CD4-positive, CD25-positive, alpha-beta regulatory T cell (primary cell): Measurements from ENCODE around the gene TRIM9. TPM values are rescaled to one million over a fixed set of nuclear protein-coding genes. Genes with fewer than 3 reads are reported as not detected.
A peak's percentile ranks its signal among the peaks of the same experiment; 100 is the strongest.

Experiments used
- ATAC-seq, 2 donors: fragments of 150-1000 bp; cut with Tn5 transposase; one replicate each; pipeline ENCODE4 v1.10.0; 2021; ENCODE audit warnings: low read depth in 2 of 2, moderate number of reproducible peaks in 2 of 2, moderate library complexity in 1 of 2
- DNase-seq, 3 donors: peaks; one replicate each; pipeline versions ENCODE4 v3.0.0 to v3.0.0-alpha.2; 2012 to 2022; ENCODE audit warnings: mixed read lengths in 1 of 3
- H3K27ac ChIP-seq: one replicate; pipeline ENCODE4 v1.7.0; 2013; ENCODE audit warnings: mild to moderate bottlenecking, low read length; ENCODE audit not compliant: insufficient read depth, poor library complexity, severe bottlenecking
- H3K27me3 ChIP-seq: one replicate; pipeline ENCODE4 v1.7.0; 2013; ENCODE audit warnings: low read length; ENCODE audit not compliant: control insufficient read depth, insufficient read depth
- H3K36me3 ChIP-seq: one replicate; pipeline ENCODE4 v1.7.0; 2013; ENCODE audit warnings: mild to moderate bottlenecking, low read length, moderate library complexity; ENCODE audit not compliant: control insufficient read depth, insufficient read depth
- H3K4me1 ChIP-seq: 2 replicates; pipeline ENCODE4 v1.7.0; 2013; ENCODE audit warnings: mild to moderate bottlenecking, low read length; ENCODE audit not compliant: insufficient read depth, control insufficient read depth, poor library complexity, severe bottlenecking
- H3K4me3 ChIP-seq: one replicate; pipeline ENCODE4 v1.7.0; 2013; ENCODE audit warnings: low read depth, mild to moderate bottlenecking, low read length, moderate library complexity
- H3K9me3 ChIP-seq, 2 experiments: 1 replicate in 1 of 2; 2 replicates in 1 of 2; pipeline ENCODE4 v1.7.0; 2013; ENCODE audit warnings: low read length in 2 of 2, mild to moderate bottlenecking in 1 of 2, moderate library complexity in 1 of 2; ENCODE audit not compliant: control insufficient read depth in 2 of 2
- H3K27ac Mint-ChIP-seq, 3 donors: one replicate each; pipeline ENCODE4 v1.8.0; 2020 to 2022; ENCODE audit warnings: mild to moderate bottlenecking in 3 of 3, mixed read lengths in 3 of 3, moderate library complexity in 2 of 3
- H3K27me3 Mint-ChIP-seq: one replicate; pipeline ENCODE4 v1.8.0; 2022; ENCODE audit warnings: mild to moderate bottlenecking, mixed read lengths
- H3K36me3 Mint-ChIP-seq: one replicate; pipeline ENCODE4 v1.8.0; 2020; ENCODE audit warnings: mixed read lengths
- H3K4me1 Mint-ChIP-seq, 4 donors: one replicate each; pipeline ENCODE4 v1.8.0; 2020 to 2022; ENCODE audit warnings: mixed read lengths in 4 of 4, mild to moderate bottlenecking in 1 of 4
- H3K4me3 Mint-ChIP-seq, 4 donors: one replicate each; pipeline ENCODE4 v1.8.0; 2020 to 2022; ENCODE audit warnings: mild to moderate bottlenecking in 4 of 4, mixed read lengths in 4 of 4, moderate library complexity in 3 of 4
- H3K9me3 Mint-ChIP-seq, 7 donors: one replicate each; pipeline ENCODE4 v1.8.0; 2020 to 2022; ENCODE audit warnings: mixed read lengths in 7 of 7, mild to moderate bottlenecking in 3 of 7, moderate library complexity in 2 of 7
- polyA plus RNA-seq, 4 donors: library from polyadenylated mRNA; unstranded; fragments of 300-500 nt; fragmentation: Illumina TruSeq; gene quantifications; one replicate each; pipeline ENCODE4 v1.2.3, GENCODE V29; 2021
- total RNA-seq: library from RNA; stranded (reverse); gene quantifications from one replicate; pipeline ENCODE4 v1.2.3, GENCODE V29; 2022

Gene TRIM9
- total and polyA plus RNA-seq, 5 donors from 2014 or later = 0.11 to 0.52 (median 0.15) TPM; not detected in 1

DNA sequence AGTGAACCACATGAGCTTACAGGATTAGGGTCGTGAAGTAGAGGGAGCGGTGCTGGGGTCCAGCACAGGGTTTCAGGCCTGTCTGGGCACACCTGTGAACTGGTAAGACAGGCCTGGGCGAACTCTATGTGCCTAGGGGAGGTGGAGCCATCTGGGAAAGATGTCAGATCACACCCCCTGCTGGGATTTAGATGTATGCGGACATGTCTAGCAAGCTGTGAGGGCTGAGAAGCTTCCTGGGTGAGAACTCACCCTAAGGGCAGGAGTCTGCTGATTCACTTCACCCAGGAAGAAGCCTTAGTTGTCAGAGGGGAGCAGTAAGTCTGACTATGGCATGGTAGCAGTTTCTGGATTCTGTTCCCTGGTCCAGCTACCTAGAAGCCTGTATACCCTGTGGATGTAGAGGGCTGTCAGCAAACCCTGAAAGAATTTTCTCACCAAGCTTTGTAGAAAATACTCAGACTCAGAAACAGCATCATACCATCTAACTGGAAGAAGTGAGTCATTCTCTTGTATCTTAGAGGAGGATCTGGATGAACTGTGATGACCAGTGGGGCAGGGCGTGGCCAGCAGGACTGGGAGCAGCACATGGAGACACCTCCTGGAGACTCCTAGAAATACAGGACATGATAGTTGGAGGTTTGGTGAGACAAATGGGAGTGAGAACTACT is 139.4 kb downstream of the TRIM9 start:
- no peaks in the 10 kb centered on the region for H3K27me3 ChIP-seq
- peaks cover 0 to 3% (median 0%) of the 10 kb centered on the region in 7 donors for H3K9me3 Mint-ChIP-seq
- DNase-seq (no peak), ATAC-seq (no peak)
- no peaks in the 10 kb centered on the region for H3K9me3 ChIP-seq
- H3K4me1 Mint-ChIP-seq = no peaks in the 10 kb centered on the region
- H3K4me1 ChIP-seq = no peaks in the 10 kb centered on the region
- no peaks in the 10 kb centered on the region for H3K36me3 ChIP-seq
- no peak overlapping the region for H3K4me3 ChIP-seq
- H3K27me3 Mint-ChIP-seq = peaks cover 11% of the 10 kb centered on the region
- peak overlapping the region in 1 of 3 donors; percentile 52 for H3K27ac Mint-ChIP-seq
- H3K4me3 Mint-ChIP-seq = no peak overlapping the region
- no peaks in the 10 kb centered on the region for H3K36me3 Mint-ChIP-seq
- no peak overlapping the region for H3K27ac ChIP-seq

DNA sequence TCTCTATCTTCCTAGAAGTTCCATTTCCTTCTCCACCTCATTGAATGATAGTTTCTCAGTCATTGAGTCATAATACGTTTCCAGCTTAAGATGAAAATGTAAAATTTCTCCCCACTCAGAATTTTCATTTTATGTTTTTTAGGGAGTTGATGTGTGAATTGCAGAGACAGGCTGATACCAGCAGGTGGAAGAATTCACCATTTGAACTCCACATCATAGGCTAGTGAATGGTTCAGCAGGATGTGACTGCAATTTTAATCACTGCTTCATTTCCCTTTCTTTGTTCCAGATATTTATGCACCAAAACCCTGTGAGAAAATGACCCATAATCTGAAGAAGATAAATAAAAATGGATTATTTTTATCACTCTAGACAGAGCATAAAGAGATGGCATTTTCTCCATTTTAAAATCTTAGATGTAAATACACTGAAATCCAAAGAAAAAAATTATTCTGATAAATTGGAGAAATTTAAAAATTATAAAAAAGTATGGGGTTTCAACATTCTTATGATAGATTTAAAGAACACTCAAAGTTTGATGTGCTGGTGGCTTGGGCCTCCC is 140.0 kb downstream of the TRIM9 start:
- no peak overlapping the region for H3K27ac Mint-ChIP-seq
- Histone ChIP-seq H3K27ac (no peak overlapping the region), H3K9me3 (no peaks in the 10 kb centered on the region), H3K4me3 (no peak overlapping the region), H3K27me3 (no peaks in the 10 kb centered on the region), H3K4me1 (no peaks in the 10 kb centered on the region), H3K36me3 (no peaks in the 10 kb centered on the region)
- ATAC-seq (no peak), DNase-seq (peak in 1 of 3 donors; percentile 34)
- H3K9me3 Mint-ChIP-seq = peaks cover 0 to 3% (median 0%) of the 10 kb centered on the region in 7 donors
- no peaks in the 10 kb centered on the region for H3K36me3 Mint-ChIP-seq
- H3K4me3 Mint-ChIP-seq = no peak overlapping the region
- H3K27me3 Mint-ChIP-seq = peaks cover 8% of the 10 kb centered on the region
- no peaks in the 10 kb centered on the region for H3K4me1 Mint-ChIP-seq

GRCh38 chr14:50953502-50953901 is 141.4 kb downstream of the TRIM9 start:
- DNase-seq = no peak
- H3K4me1 ChIP-seq = no peaks in the 10 kb centered on the region
- no peak overlapping the region for H3K27ac ChIP-seq
- Mint-ChIP-seq H3K4me1 (no peaks in the 10 kb centered on the region), H3K4me3 (no peak overlapping the region), H3K27me3 (peaks cover 6% of the 10 kb centered on the region), H3K27ac (no peak overlapping the region), H3K9me3 (peaks cover 0 to 3% (median 0%) of the 10 kb centered on the region in 7 donors), H3K36me3 (no peaks in the 10 kb centered on the region)
- no peak overlapping the region for H3K4me3 ChIP-seq
- no peaks in the 10 kb centered on the region for H3K36me3 ChIP-seq
- H3K9me3 ChIP-seq = no peaks in the 10 kb centered on the region
- H3K27me3 ChIP-seq = no peaks in the 10 kb centered on the region
- no peak for ATAC-seq

DNA sequence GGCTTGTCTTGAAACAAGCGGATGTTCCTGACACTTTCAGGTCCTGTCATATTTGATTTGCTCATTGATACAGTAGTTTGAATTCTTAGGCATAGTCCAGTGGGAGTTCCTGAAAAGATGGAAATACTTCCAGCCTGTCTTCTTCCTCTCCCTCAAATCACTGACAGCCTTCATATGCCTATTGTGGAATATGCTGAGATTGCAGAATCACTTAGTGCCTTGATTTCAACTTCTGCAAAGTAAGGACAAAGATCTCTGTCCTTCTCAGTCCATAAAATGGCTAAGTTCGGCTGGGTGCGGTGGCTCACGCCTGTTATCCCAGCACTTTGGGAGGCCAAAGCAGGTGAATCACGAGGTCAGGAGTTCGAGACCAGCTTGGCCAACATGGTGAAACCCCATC is 143.9 kb downstream of the TRIM9 start:
- Histone ChIP-seq H3K9me3 (no peaks in the 10 kb centered on the region), H3K4me3 (no peak overlapping the region), H3K36me3 (no peaks in the 10 kb centered on the region), H3K27me3 (no peaks in the 10 kb centered on the region), H3K4me1 (no peaks in the 10 kb centered on the region), H3K27ac (no peak overlapping the region)
- Mint-ChIP-seq H3K36me3 (no peaks in the 10 kb centered on the region), H3K27me3 (peaks cover 21% of the 10 kb centered on the region), H3K9me3 (peaks cover 0 to 3% (median 0%) of the 10 kb centered on the region in 7 donors), H3K4me1 (no peaks in the 10 kb centered on the region), H3K27ac (no peak overlapping the region), H3K4me3 (no peak overlapping the region)
- ATAC-seq (no peak), DNase-seq (no peak)

GRCh38 chr14:50948205-50948604 is 146.7 kb downstream of the TRIM9 start:
- Histone ChIP-seq H3K9me3 (no peaks in the 10 kb centered on the region), H3K27me3 (peaks cover 4% of the 10 kb centered on the region), H3K4me3 (no peak overlapping the region), H3K27ac (no peak overlapping the region), H3K4me1 (peaks cover 17% of the 10 kb centered on the region), H3K36me3 (no peaks in the 10 kb centered on the region)
- ATAC-seq = no peak
- Mint-ChIP-seq H3K36me3 (no peaks in the 10 kb centered on the region), H3K27me3 (peaks cover 37% of the 10 kb centered on the region), H3K27ac (no peak overlapping the region), H3K4me1 (peaks cover 0 to 11% (median 6%) of the 10 kb centered on the region in 4 donors), H3K4me3 (no peak overlapping the region), H3K9me3 (peaks cover 0 to 4% (median 0%) of the 10 kb centered on the region in 7 donors)
- DNase-seq = no peak

DNA sequence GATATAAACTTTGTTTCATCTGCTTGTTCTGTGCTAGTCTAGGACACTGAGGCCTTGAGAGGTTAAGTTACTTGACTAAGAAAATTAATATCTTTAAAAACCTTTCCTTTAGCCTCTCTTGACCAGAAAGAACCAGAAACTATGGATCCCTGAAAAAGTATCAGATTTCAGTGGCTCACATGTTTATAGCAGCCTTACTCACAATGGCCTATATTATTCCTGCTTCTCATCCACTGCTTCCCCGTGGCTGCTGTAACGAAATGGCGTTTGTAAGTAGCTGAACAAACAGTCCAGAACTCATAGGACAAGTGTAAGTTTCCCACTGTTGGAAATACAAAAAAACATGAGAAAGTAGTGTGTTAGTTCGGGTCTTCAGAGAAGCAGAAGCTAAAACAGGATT is 147.5 kb downstream of the TRIM9 start:
- H3K9me3 ChIP-seq = no peaks in the 10 kb centered on the region
- H3K4me3 ChIP-seq = no peak overlapping the region
- peaks cover 6% of the 10 kb centered on the region for H3K27me3 ChIP-seq
- Mint-ChIP-seq H3K4me3 (no peak overlapping the region), H3K4me1 (peaks cover 0 to 15% (median 6%) of the 10 kb centered on the region in 4 donors), H3K36me3 (no peaks in the 10 kb centered on the region), H3K27ac (no peak overlapping the region), H3K27me3 (peaks cover 32% of the 10 kb centered on the region), H3K9me3 (peaks cover 0 to 4% (median 0%) of the 10 kb centered on the region in 7 donors)
- peaks cover 19% of the 10 kb centered on the region for H3K4me1 ChIP-seq
- H3K27ac ChIP-seq = no peak overlapping the region
- no peak for ATAC-seq
- DNase-seq = no peak
- no peaks in the 10 kb centered on the region for H3K36me3 ChIP-seq

DNA sequence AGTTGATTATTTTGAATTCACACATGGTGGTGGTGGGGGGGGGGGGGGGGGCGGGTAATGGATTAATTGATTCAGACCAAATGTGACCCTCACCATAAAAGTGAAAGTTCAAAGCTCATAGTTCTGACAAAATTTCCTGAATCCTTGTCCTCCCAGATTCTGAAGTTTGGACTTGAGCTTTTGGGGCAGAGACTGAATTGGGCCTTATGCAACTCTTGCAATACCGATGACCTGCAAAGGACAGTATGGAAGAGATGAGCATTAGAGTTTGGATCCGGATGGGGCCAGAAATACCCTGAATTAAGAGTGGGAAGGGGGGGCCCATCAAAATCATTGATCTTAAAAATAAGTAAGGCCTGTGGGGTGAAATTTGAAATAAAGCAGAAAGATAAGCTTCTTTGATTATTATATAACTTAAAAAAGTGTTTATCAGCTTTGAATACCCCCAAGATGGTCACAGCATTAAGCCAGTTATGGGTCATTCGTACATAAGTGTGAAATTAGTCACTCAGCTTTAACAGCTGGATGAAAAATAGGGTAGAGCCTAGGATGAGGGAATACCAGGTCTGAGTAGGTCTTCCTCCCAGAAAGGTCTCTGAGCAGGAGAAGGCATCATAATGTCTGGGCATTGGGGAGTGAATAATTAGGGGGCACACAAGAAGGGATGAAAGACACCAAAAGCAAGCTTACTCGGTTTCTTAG is 148.5 kb downstream of the TRIM9 start:
- Histone ChIP-seq H3K27ac (no peak overlapping the region), H3K9me3 (no peaks in the 10 kb centered on the region), H3K27me3 (peaks cover 11% of the 10 kb centered on the region), H3K4me3 (no peak overlapping the region), H3K4me1 (peaks cover 19% of the 10 kb centered on the region), H3K36me3 (no peaks in the 10 kb centered on the region)
- Mint-ChIP-seq H3K4me3 (no peak overlapping the region), H3K9me3 (peaks cover 0 to 7% (median 0%) of the 10 kb centered on the region in 7 donors), H3K27me3 (peaks cover 38% of the 10 kb centered on the region), H3K36me3 (no peaks in the 10 kb centered on the region), H3K4me1 (peaks cover 0 to 15% (median 6%) of the 10 kb centered on the region in 4 donors), H3K27ac (no peak overlapping the region)
- ATAC-seq = no peak
- no peak for DNase-seq
